Endometrial microvascular endothelial cells (primary cell): ENCODE data around the gene LPA. TPM values are rescaled to one million over a fixed set of nuclear protein-coding genes. Genes with fewer than 3 reads are reported as not detected.
"Not testable (repeated sequence)": the region's sequence is repeated elsewhere in the genome, so short reads cannot be mapped to it uniquely, and the experiment has no call there.

Source experiments
- in situ Hi-C: cut with HindIII; loops from 2 replicates; pipeline ENCODE4 v1.10.0; 2017; ENCODE audit warnings: low sequenced_read_pairs, low pct_unique_long_range_greater_than_20kb; ENCODE audit errors: inconsistent ontology term
- total RNA-seq: library from RNA; depleted of rRNA; stranded (reverse); fragments of >200 nt; gene quantifications from one replicate; pipeline ENCODE4 v1.2.3, GENCODE V29; 2015; ENCODE audit errors: inconsistent ontology term

LPA gene
- total RNA-seq, 1 donor from 2014 or later = not detected

GRCh38 chr6:160531826-160532225 is 132.2 kb downstream of the LPA start:
- in situ Hi-C loops = no loop called here

- in situ Hi-C loops = not testable (repeated sequence)
Measured at GRCh38 chr6:160529524-160529923, 134.6 kb downstream of the LPA start.

GRCh38 chr6:160523223-160523622 is 140.9 kb downstream of the LPA start:
- in situ Hi-C loops = no loop called here

- in situ Hi-C loops = no loop called here
Measured at GRCh38 chr6:160520043-160520904, 143.8 kb downstream of the LPA start.

- in situ Hi-C loops = no loop called here
Measured at GRCh38 chr6:160519603-160520042, 144.5 kb downstream of the LPA start.

GRCh38 chr6:160519133-160519532 is 144.9 kb downstream of the LPA start:
- in situ Hi-C loops = no loop called here

GRCh38 chr6:160513836-160514235 is 150.2 kb downstream of the LPA start:
- in situ Hi-C loops = no loop called here

GRCh38 chr6:160510976-160511617 is 153.0 kb downstream of the LPA start:
- in situ Hi-C loops = no loop called here

GRCh38 chr6:160510199-160510598 is 153.9 kb downstream of the LPA start:
- in situ Hi-C loops = no loop called here

GRCh38 chr6:160509610-160510009 is 154.5 kb downstream of the LPA start:
- in situ Hi-C loops = no loop called here

- in situ Hi-C loops = no loop called here
Measured at GRCh38 chr6:160508599-160508998, 155.5 kb downstream of the LPA start.

- in situ Hi-C loops = no loop called here
Measured at GRCh38 chr6:160507420-160507819, 156.7 kb downstream of the LPA start.

- in situ Hi-C loops = no loop called here
Measured at GRCh38 chr6:160505970-160506369, 158.1 kb downstream of the LPA start.

GRCh38 chr6:160500639-160501038 is 163.4 kb downstream of the LPA start:
- in situ Hi-C loops = no loop called here

GRCh38 chr6:160494576-160494975 is 169.5 kb downstream of the LPA start:
- in situ Hi-C loops = no loop called here

GRCh38 chr6:160489091-160489490 is 175.0 kb downstream of the LPA start:
- in situ Hi-C loops = no loop called here

- in situ Hi-C loops = no loop called here
Measured at GRCh38 chr6:160487116-160487515, 177.0 kb downstream of the LPA start.
